ENCODE results near the gene TAB2. TPM values are rescaled to one million over a fixed set of nuclear protein-coding genes. Genes with fewer than 3 reads are reported as not detected.
"Not testable (repeated sequence)": the region's sequence is repeated elsewhere in the genome, so short reads cannot be mapped to it uniquely, and the experiment has no call there.

TAB2 gene
- total RNA-seq, 1 experiment from 2014 or later = 38.1 TPM

GRCh38 chr6:149457316-149457884 lies 139.9 kb downstream of the TAB2 start:
- intact Hi-C loops (cut with micrococcal nuclease; ENCODE audit: unreplicated experiment) = no loop called here
- no peaks in the 10 kb centered on the region for H3K27me3 Mint-ChIP-seq (ENCODE audit: unreplicated experiment)
- no peaks in the 10 kb centered on the region for H3K9me3 Mint-ChIP-seq (ENCODE audit: low read depth, unreplicated experiment)
- TF ChIP-seq, protein P1, sequence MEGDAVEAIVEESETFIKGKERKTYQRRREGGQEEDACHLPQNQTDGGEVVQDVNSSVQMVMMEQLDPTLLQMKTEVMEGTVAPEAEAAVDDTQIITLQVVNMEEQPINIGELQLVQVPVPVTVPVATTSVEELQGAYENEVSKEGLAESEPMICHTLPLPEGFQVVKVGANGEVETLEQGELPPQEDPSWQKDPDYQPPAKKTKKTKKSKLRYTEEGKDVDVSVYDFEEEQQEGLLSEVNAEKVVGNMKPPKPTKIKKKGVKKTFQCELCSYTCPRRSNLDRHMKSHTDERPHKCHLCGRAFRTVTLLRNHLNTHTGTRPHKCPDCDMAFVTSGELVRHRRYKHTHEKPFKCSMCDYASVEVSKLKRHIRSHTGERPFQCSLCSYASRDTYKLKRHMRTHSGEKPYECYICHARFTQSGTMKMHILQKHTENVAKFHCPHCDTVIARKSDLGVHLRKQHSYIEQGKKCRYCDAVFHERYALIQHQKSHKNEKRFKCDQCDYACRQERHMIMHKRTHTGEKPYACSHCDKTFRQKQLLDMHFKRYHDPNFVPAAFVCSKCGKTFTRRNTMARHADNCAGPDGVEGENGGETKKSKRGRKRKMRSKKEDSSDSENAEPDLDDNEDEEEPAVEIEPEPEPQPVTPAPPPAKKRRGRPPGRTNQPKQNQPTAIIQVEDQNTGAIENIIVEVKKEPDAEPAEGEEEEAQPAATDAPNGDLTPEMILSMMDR (IDR thresholded peaks at IDR 0.05; ENCODE audit: unreplicated experiment) = no peak
- no TSS peak for BruUV-seq (replicated peaks)
- CTCF ChIA-PET = no interaction called here
- H3K4me3 Mint-ChIP-seq (ENCODE audit: low read depth, unreplicated experiment) = no peak overlapping the region
- H3K36me3 Mint-ChIP-seq (ENCODE audit: insufficient read depth, unreplicated experiment) = no peaks in the 10 kb centered on the region
- H3K27ac Mint-ChIP-seq (ENCODE audit: unreplicated experiment) = no peak overlapping the region
- no peak for DNase-seq
- no peaks in the 10 kb centered on the region for H3K4me1 Mint-ChIP-seq (ENCODE audit: low read depth, unreplicated experiment)

DNA sequence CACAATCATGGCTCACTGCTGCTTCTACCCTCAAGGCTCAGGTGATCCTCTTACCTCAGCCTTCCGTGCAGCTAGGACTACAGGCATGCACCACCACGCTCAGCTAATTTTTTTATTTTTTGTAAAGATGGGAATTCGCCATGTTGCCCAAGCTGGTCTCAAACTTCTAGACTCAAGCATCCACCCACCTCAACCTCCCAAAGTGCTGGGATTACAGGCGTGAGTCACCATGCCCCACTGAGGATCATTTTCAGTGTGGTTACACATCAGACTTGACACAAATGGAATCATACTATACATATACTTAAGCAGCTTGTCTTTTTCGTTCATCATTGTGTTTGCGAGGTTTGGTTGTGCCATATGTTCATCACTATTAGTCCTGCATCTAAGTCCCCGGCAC lies 140.7 kb downstream of the TAB2 start:
- H3K36me3 Mint-ChIP-seq (ENCODE audit: insufficient read depth, unreplicated experiment) = no peaks in the 10 kb centered on the region
- H3K27me3 Mint-ChIP-seq (ENCODE audit: unreplicated experiment) = no peaks in the 10 kb centered on the region
- intact Hi-C loops (cut with micrococcal nuclease; ENCODE audit: unreplicated experiment) = no loop called here
- H3K9me3 Mint-ChIP-seq (ENCODE audit: low read depth, unreplicated experiment) = no peaks in the 10 kb centered on the region
- no peak overlapping the region for H3K4me3 Mint-ChIP-seq (ENCODE audit: low read depth, unreplicated experiment)
- DNase-seq = no peak
- no peak overlapping the region for H3K27ac Mint-ChIP-seq (ENCODE audit: unreplicated experiment)
- CTCF ChIA-PET = no interaction called here
- no TSS peak for BruUV-seq (replicated peaks)
- no peaks in the 10 kb centered on the region for H3K4me1 Mint-ChIP-seq (ENCODE audit: low read depth, unreplicated experiment)
- TF ChIP-seq, protein P1 (IDR thresholded peaks at IDR 0.05; ENCODE audit: unreplicated experiment) = no peak

DNA sequence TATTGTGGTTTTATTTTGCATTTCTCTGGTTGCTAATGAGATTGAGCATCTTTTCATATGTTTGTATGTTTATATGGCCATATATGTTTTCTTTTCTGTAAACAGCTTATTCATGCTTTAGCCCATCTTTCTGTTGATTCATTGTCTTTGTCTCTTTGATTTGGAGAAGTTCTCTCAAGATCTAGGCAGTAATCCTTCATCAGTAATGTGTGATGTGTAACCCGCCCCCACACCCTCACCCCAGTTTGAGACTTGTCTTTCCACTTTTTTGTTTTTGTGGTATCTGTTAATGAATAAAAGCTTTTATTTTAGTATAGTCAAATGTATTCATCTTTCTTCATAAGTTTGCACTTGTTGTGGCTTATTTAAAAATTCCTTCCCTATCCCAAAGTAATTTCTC lies 141.3 kb downstream of the TAB2 start:
- CTCF ChIA-PET = no interaction called here
- TF ChIP-seq, protein P1 (IDR thresholded peaks at IDR 0.05; ENCODE audit: unreplicated experiment) = no peak
- DNase-seq = no peak
- intact Hi-C loops (cut with micrococcal nuclease; ENCODE audit: unreplicated experiment) = no loop called here
- Mint-ChIP-seq H3K9me3 (ENCODE audit: low read depth, unreplicated experiment) (no peaks in the 10 kb centered on the region), H3K4me3 (ENCODE audit: low read depth, unreplicated experiment) (no peak overlapping the region), H3K27me3 (ENCODE audit: unreplicated experiment) (no peaks in the 10 kb centered on the region), H3K27ac (ENCODE audit: unreplicated experiment) (no peak overlapping the region), H3K36me3 (ENCODE audit: insufficient read depth, unreplicated experiment) (no peaks in the 10 kb centered on the region), H3K4me1 (ENCODE audit: low read depth, unreplicated experiment) (no peaks in the 10 kb centered on the region)
- no TSS peak for BruUV-seq (replicated peaks)

DNA sequence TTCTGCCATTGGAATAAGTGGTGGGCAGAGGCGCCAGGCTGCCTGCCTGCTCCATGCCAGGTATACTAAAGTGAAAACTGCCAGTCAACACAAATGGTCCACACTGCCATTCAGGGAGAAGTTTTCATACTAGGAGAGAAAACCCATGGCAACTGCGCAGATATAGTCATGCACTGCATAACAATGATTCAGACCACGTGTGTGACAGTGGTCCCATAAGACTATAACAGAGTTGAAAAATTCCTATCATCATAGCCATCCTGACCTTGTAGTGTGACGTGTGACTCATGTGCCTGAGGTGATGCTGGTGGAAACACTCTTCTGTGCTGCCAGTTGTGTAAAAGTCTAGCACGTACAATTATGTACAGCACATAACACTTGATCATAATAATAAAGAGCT lies 142.2 kb downstream of the TAB2 start:
- H3K4me3 Mint-ChIP-seq (ENCODE audit: low read depth, unreplicated experiment) = no peak overlapping the region
- intact Hi-C loops (cut with micrococcal nuclease; ENCODE audit: unreplicated experiment) = no loop called here
- BruUV-seq (replicated peaks) = no TSS peak
- no peak overlapping the region for H3K27ac Mint-ChIP-seq (ENCODE audit: unreplicated experiment)
- TF ChIP-seq, protein P1 (IDR thresholded peaks at IDR 0.05; ENCODE audit: unreplicated experiment) = no peak
- no peak for DNase-seq
- no peaks in the 10 kb centered on the region for H3K36me3 Mint-ChIP-seq (ENCODE audit: insufficient read depth, unreplicated experiment)
- no peaks in the 10 kb centered on the region for H3K27me3 Mint-ChIP-seq (ENCODE audit: unreplicated experiment)
- no peaks in the 10 kb centered on the region for H3K4me1 Mint-ChIP-seq (ENCODE audit: low read depth, unreplicated experiment)
- CTCF ChIA-PET = no interaction called here
- H3K9me3 Mint-ChIP-seq (ENCODE audit: low read depth, unreplicated experiment) = no peaks in the 10 kb centered on the region

DNA sequence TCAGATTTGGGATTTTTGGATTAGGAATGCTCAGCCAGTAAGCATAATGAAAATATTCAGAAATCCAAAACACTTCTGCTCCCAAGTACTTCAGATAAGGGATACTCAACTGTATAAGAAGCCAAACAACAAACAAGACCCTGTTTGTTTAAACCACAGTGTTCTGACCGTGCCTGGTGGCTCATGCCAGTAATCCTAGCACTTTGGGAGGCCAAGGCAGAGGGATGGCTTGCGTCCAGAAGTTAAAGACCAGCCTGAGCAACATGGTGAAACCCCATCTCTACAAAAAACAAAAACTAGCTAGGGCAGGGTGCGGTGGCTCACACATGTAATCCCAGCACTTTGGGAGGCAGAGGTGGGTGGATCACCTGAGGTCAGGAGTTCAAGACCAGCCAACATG lies 142.7 kb downstream of the TAB2 start:
- H3K9me3 Mint-ChIP-seq (ENCODE audit: low read depth, unreplicated experiment); H3K4me1 Mint-ChIP-seq (ENCODE audit: low read depth, unreplicated experiment); intact Hi-C loops (cut with micrococcal nuclease; ENCODE audit: unreplicated experiment); H3K27ac Mint-ChIP-seq (ENCODE audit: unreplicated experiment); H3K36me3 Mint-ChIP-seq (ENCODE audit: insufficient read depth, unreplicated experiment); H3K4me3 Mint-ChIP-seq (ENCODE audit: low read depth, unreplicated experiment); CTCF ChIA-PET; BruUV-seq (replicated peaks); DNase-seq; H3K27me3 Mint-ChIP-seq (ENCODE audit: unreplicated experiment): not testable (repeated sequence)

Other genes starting within 250 kb of the TAB2 start
- 1.4 and 2.9 TPM in 2 replicates for gene SUMO4, start 82.5 kb downstream of the TAB2 start, total RNA-seq (2022)
- gene ZC3H12D, start 167.3 kb downstream of the TAB2 start, total RNA-seq (2022) = 0.05 and 0.20 TPM in 2 replicates
- gene PPIL4, start 228.3 kb downstream of the TAB2 start, total RNA-seq (2022) = 21.5 and 22.6 TPM in 2 replicates
- 23.4 and 26.7 TPM in 2 replicates for gene GINM1, start 248.7 kb downstream of the TAB2 start, total RNA-seq (2022)

Measured in Calu3 (cell line).